H1 (cell line): Measurements from ENCODE around the gene CCDC175. TPM values are rescaled to one million over a fixed set of nuclear protein-coding genes. Genes with fewer than 3 reads are reported as not detected.

Experiments
- ATF3 ChIP-seq: IDR thresholded peaks from 2 replicates; pipeline ENCODE4 v1.6.1; 2011; ENCODE audit warnings: low read depth, mild to moderate bottlenecking, low read length; ENCODE audit not compliant: insufficient read depth
- BACH1 ChIP-seq: IDR thresholded peaks from 2 replicates; pipeline ENCODE4 v1.6.1; 2012; ENCODE audit warnings: low read length, improper control_type of control experiment
- TBP ChIP-seq: IDR thresholded peaks from 2 replicates; pipeline ENCODE4 v1.6.1; 2011; ENCODE audit warnings: low read depth, low read length, improper control_type of control experiment
- polyA plus RNA-seq, 7 experiments: library from polyadenylated mRNA; depleted of rRNA in 3 of 7; stranded (reverse) in 5 of 7; unstranded in 2 of 7; fragments of >200 nt in 5 of 7; fragments of 200-250 nt in 2 of 7; gene quantifications; 1 replicate in 5 of 7; 2 replicates in 1 of 7; 4 replicates in 1 of 7; pipeline versions ENCODE4 v1.2.1 to v1.2.3, GENCODE V29; 2011 to 2013; ENCODE audit warnings: missing spikeins in 2 of 7, mixed read lengths in 2 of 7
- total RNA-seq: library from RNA; stranded (reverse); fragmentation: NEBNext Ultra II Directional; extraction: Animal tissue kit (Norgen Biotek cat#: 25700); gene quantifications from 2 replicates; pipeline ENCODE4 v1.2.1, GENCODE V29; 2021

Gene CCDC175
- total and polyA plus RNA-seq, 2 of the 8 experiments (the other 6 are each of a cell fraction or from before 2014, with no cell fraction given), result 0.19 TPM; not detected in 1

- no peak for TF ChIP-seq ATF3
- no peak for TF ChIP-seq TBP
- TF ChIP-seq BACH1, result no peak
Observed at GRCh38 chr14:59601056-59601455, 24.4 kb upstream of the CCDC175 start (continued).
